K562 (cell line): Measurements from ENCODE around the gene LRRC9. TPM values are rescaled to one million over a fixed set of nuclear protein-coding genes. Genes with fewer than 3 reads are reported as not detected.

Source experiments
- ATAC-seq: fragments of 200-7000 bp; cut with Tn5 transposase; 3 replicates; pipeline ENCODE4 v1.9.1; 2020; ENCODE audit warnings: moderate library complexity
- BruUV-seq: library from RNA; stranded (reverse); fragments of 400-500 nt; replicated peaks from 2 replicates; lab custom pipeline; 2021; lab: Mats Ljungman, UMichigan
- CTCF ChIA-PET: fragments of 300-600 bp; formaldehyde crosslinking; extraction: SDS; loops from one replicate; lab custom pipeline; 2021; ENCODE audit warnings: low intra/inter-chr PET ratio; lab: Yijun Ruan, JAX
- POLR2A ChIA-PET: fragments of 300-600, 350-650 bp; sonication (Branson Sonifier 250); formaldehyde crosslinking; extraction: SDS; loops from one replicate; lab custom pipeline; 2021; ENCODE audit warnings: antibody characterized with exemption, inconsistent platforms; lab: Yijun Ruan, JAX
- DNase-seq, 4 experiments: peaks; one replicate each; pipeline versions ENCODE4 v3.0.0 to v3.0.0-alpha.2; 2011 to 2018; ENCODE audit warnings: low spot score in 3 of 4, mixed read lengths in 3 of 4; ENCODE audit errors: extremely low read depth in 1 of 4
- FAIRE-seq: peaks from 2 replicates; lab custom pipeline; 2011; peaks lifted over from hg19 to GRCh38; lab: Jason Lieb, UNC
- H2AFZ ChIP-seq: 2 replicates; pipeline ENCODE4 v1.6.0; 2011; ENCODE audit warnings: low read depth, low read length, control low read depth, inconsistent platforms
- H3K27ac ChIP-seq: fragments of 200-600 bp; 3 replicates; pipeline ENCODE4 v1.8.0; 2011; ENCODE audit warnings: low read depth, mild to moderate bottlenecking, control low read depth, inconsistent platforms, low read length, moderate library complexity, mixed read lengths; ENCODE audit errors: extremely low read depth
- H3K27me3 ChIP-seq, 2 experiments: fragments of 300-600 bp in 1 of 2; 2 replicates in 1 of 2; 3 replicates in 1 of 2; pipeline versions ENCODE4 v1.6.0 to v1.8.0; 2011; ENCODE audit warnings: inconsistent platforms in 2 of 2, low read length in 2 of 2, mild to moderate bottlenecking in 1 of 2, mixed read lengths in 1 of 2, moderate library complexity in 1 of 2; ENCODE audit not compliant: control insufficient read depth in 2 of 2, insufficient read depth in 2 of 2
- H3K36me3 ChIP-seq: fragments of 300-600 bp; 3 replicates; pipeline ENCODE4 v1.8.0; 2011; ENCODE audit warnings: mild to moderate bottlenecking, low read length, inconsistent platforms; ENCODE audit not compliant: control insufficient read depth, insufficient read depth
- H3K4me1 ChIP-seq, 2 experiments: fragments of 200-600 bp in 1 of 2; replicated peaks in 1 of 2; 2 replicates in 1 of 2; 3 replicates in 1 of 2; pipeline versions ENCODE4 v1.5.1 to v1.8.0; 2011; ENCODE audit warnings: inconsistent platforms in 2 of 2, low read length in 2 of 2, mild to moderate bottlenecking in 1 of 2, mixed read lengths in 1 of 2, moderate library complexity in 1 of 2; ENCODE audit not compliant: control insufficient read depth in 2 of 2, insufficient read depth in 2 of 2
- H3K4me2 ChIP-seq: 2 replicates; pipeline ENCODE4 v1.6.1; 2011; ENCODE audit warnings: low read length, control low read depth, inconsistent platforms, mixed read lengths; ENCODE audit not compliant: insufficient read depth
- H3K4me3 ChIP-seq: fragments of 200-600 bp; sonication (generic), shearing (Covaris generic); 2 replicates; pipeline ENCODE4 v1.5.1; 2016; ENCODE audit warnings: control low read depth, inconsistent platforms
- H3K79me2 ChIP-seq: fragments of 200-600 bp; 3 replicates; pipeline ENCODE4 v1.8.0; 2011; ENCODE audit warnings: low read length, inconsistent platforms; ENCODE audit not compliant: control insufficient read depth, insufficient read depth
- H3K9ac ChIP-seq, 2 experiments: 2 replicates each; pipeline versions ENCODE4 v1.6.0 to v1.6.1; 2011; ENCODE audit warnings: low read depth in 2 of 2, low read length in 2 of 2, control low read depth in 1 of 2, inconsistent platforms in 1 of 2, mild to moderate bottlenecking in 1 of 2, mixed read lengths in 1 of 2; ENCODE audit not compliant: insufficient read depth in 1 of 2
- H3K9me1 ChIP-seq: one replicate; pipeline ENCODE4 v1.6.0; 2011; ENCODE audit warnings: inconsistent platforms, mild to moderate bottlenecking, low read length, moderate library complexity; ENCODE audit not compliant: control insufficient read depth, insufficient read depth
- H3K9me3 ChIP-seq: replicated peaks from 2 replicates; pipeline ENCODE4 v1.5.1; 2011; ENCODE audit warnings: low read depth, low read length, inconsistent platforms; ENCODE audit not compliant: control insufficient read depth, insufficient read depth
- H4K20me1 ChIP-seq: replicated peaks from 2 replicates; pipeline ENCODE4 v1.6.1; 2011; ENCODE audit warnings: low read length, inconsistent platforms, mixed read lengths; ENCODE audit not compliant: control insufficient read depth, insufficient read depth
- BMI1 ChIP-seq: fragments of 150-350 bp; IDR thresholded peaks from 2 replicates; pipeline ENCODE4 v1.6.1; 2014; ENCODE audit warnings: low read length
- E2F5 ChIP-seq: sonication (generic); formaldehyde crosslinking; IDR thresholded peaks from 2 replicates; pipeline ENCODE4 v1.8.0; 2022; ENCODE audit warnings: mild to moderate bottlenecking, missing genetic modification reagents
- FOXJ2 ChIP-seq: fragments of 200-800 bp; sonication (Bioruptor generic); IDR thresholded peaks from 2 replicates; pipeline ENCODE4 v1.6.1; 2016; ENCODE audit warnings: missing genetic modification characterization, missing compliant biosample characterization
- FOXO4 ChIP-seq: fragments of 450-650 bp; formaldehyde crosslinking; IDR thresholded peaks from 2 replicates; pipeline ENCODE4 v1.4.0; 2020; ENCODE audit warnings: mild to moderate bottlenecking, moderate library complexity
- GTF2B ChIP-seq: IDR thresholded peaks from 2 replicates; pipeline ENCODE4 v1.6.1; 2011; ENCODE audit not compliant: insufficient read length; ENCODE audit errors: extremely low read depth
- HDGF ChIP-seq: fragments of 450-650 bp; IDR thresholded peaks from 2 replicates; pipeline ENCODE4 v1.6.1; 2016
- ILF3 ChIP-seq: fragments of 450-650 bp; IDR thresholded peaks from 2 replicates; pipeline ENCODE4 v1.6.1; 2018; ENCODE audit warnings: antibody characterized with exemption, mild to moderate bottlenecking, moderate library complexity, borderline replicate concordance
- MAX ChIP-seq: sonication (generic); formaldehyde crosslinking; IDR thresholded peaks from 2 replicates; pipeline ENCODE4 v1.9.0; 2022; ENCODE audit warnings: mild to moderate bottlenecking, missing genetic modification reagents
- MEIS2 ChIP-seq: fragments of 450-650 bp; IDR thresholded peaks from 2 replicates; pipeline ENCODE4 v1.6.1; 2014; ENCODE audit warnings: mild to moderate bottlenecking; ENCODE audit not compliant: partially characterized antibody
- RFX5 ChIP-seq: IDR thresholded peaks from 2 replicates; pipeline ENCODE4 v1.6.1; 2011; ENCODE audit warnings: low read depth, mild to moderate bottlenecking, improper control_type of control experiment, low read length
- RNF219 ChIP-seq: fragments of 250-450 bp; sonication (Bioruptor Pico); IDR thresholded peaks from 2 replicates; pipeline ENCODE4 v1.5.0; 2022; ENCODE audit warnings: mild to moderate bottlenecking
- SIN3A ChIP-seq, 2 experiments: fragments of 150-350 bp in 1 of 2; IDR thresholded peaks; 2 replicates each; pipeline ENCODE4 v1.6.1; 2011 to 2016; ENCODE audit warnings: borderline replicate concordance in 2 of 2, low read depth in 2 of 2, low read length in 2 of 2, mild to moderate bottlenecking in 2 of 2, moderate library complexity in 2 of 2; ENCODE audit not compliant: control insufficient read depth in 1 of 2
- SMAD1 ChIP-seq: fragments of 150-350 bp; IDR thresholded peaks from 2 replicates; pipeline ENCODE4 v1.6.1; 2014; ENCODE audit warnings: low read length, low read depth; ENCODE audit not compliant: partially characterized antibody
- XRCC3 ChIP-seq: fragments of 450-650 bp; IDR thresholded peaks from 2 replicates; pipeline ENCODE4 v1.6.1; 2017; ENCODE audit warnings: mild to moderate bottlenecking, moderate library complexity
- ZBTB43 ChIP-seq: sonication (generic); formaldehyde crosslinking; IDR thresholded peaks from 2 replicates; pipeline ENCODE4 v1.8.0; 2023; ENCODE audit warnings: mild to moderate bottlenecking, missing genetic modification reagents
- ZNF140 ChIP-seq: fragments of 250-450 bp; sonication (Bioruptor Pico); IDR thresholded peaks from 2 replicates; pipeline ENCODE4 v1.8.0; 2021; ENCODE audit warnings: moderate library complexity, mild to moderate bottlenecking, inconsistent platforms
- ZNF561 ChIP-seq: fragments of 450-650 bp; formaldehyde crosslinking; conservative IDR thresholded peaks from 2 replicates; pipeline ENCODE4 v1.4.0; 2020; ENCODE audit warnings: mild to moderate bottlenecking, moderate library complexity
- WGBS: fragments of 100-300 bp; shearing (Covaris generic); methylation state at CpG from one replicate; pipeline ENCODE4 v1.1.6; 2016; ENCODE audit warnings: low coverage, mixed read lengths; ENCODE audit not compliant: insufficient coverage; ENCODE audit errors: missing lambda C conversion rate; 5-methylcytosine and 5-hydroxymethylcytosine counted together
- in situ Hi-C: fragments of 300-500 bp; cut with MboI; formaldehyde crosslinking; loops from 4 replicates; pipeline ENCODE4 v1.15.0; 2018; ENCODE audit warnings: inconsistent platforms, mixed read lengths
- intact Hi-C: fragments of 100-400 bp; cut with micrococcal nuclease; formaldehyde crosslinking; loops from 2 replicates; pipeline ENCODE4 v1.14.2; 2022
- polyA plus RNA-seq, 8 experiments: library from polyadenylated mRNA; depleted of rRNA in 4 of 8; stranded (reverse) in 5 of 8; unstranded in 3 of 8; fragments of >200 nt; fragmentation: Nextera tagmentation in 2 of 8; fragmentation: Illumina TruSeq in 1 of 8; extraction: Ambion mirVana in 2 of 8; extraction: Trizol in 1 of 8; gene quantifications; 2 replicates each; pipeline versions ENCODE4 v1.2.1 to v1.2.3, GENCODE V29; 2011 to 2014; ENCODE audit warnings: inconsistent platforms in 1 of 8, missing spikeins in 1 of 8
- total RNA-seq, 7 experiments: library from RNA; depleted of rRNA in 6 of 7; stranded (reverse); fragments of >200 nt in 6 of 7; fragmentation: Illumina TruSeq in 2 of 7; extraction: Trizol in 2 of 7; gene quantifications; 2 replicates each; pipeline versions ENCODE4 v1.2.1 to v1.2.3, GENCODE V29; 2011 to 2021; ENCODE audit warnings: low replicate concordance in 1 of 7

The LRRC9 gene
- total and polyA plus RNA-seq, 9 of the 15 experiments (the other 6 are each of a cell fraction or from before 2014, with no cell fraction given), result not detected

GRCh38 chr14:59969319-59969718 is 49.4 kb downstream of the LRRC9 start:
- H3K9me3 ChIP-seq, result no peaks in the 10 kb centered on the region
- no peak for ATAC-seq
- H3K9me1 ChIP-seq, result no peaks in the 10 kb centered on the region
- WGBS, result 0% methylated on average over 2 of the region's 2 CpGs
- intact Hi-C loops, result loop anchor here (5.0 to 10.0 kb wide), 4 partner anchors 95 to 585 kb away; partner anchors contain the start of gene DHRS7
- no peaks in the 10 kb centered on the region for H3K4me1 ChIP-seq
- no peak for DNase-seq
- CTCF ChIA-PET, result no interaction called here
- H3K27me3 ChIP-seq, result no peaks in the 10 kb centered on the region
- in situ Hi-C loops, result loop anchor here (10.0 kb wide), 1 partner anchor 195 kb away; the partner anchor contains the start of gene DHRS7
- H4K20me1 ChIP-seq, result no peaks in the 10 kb centered on the region
- H3K4me3 ChIP-seq, result no peak overlapping the region
- no peak overlapping the region for H3K27ac ChIP-seq
- no peak overlapping the region for H3K4me2 ChIP-seq
- H2AFZ ChIP-seq, result no peak overlapping the region
- POLR2A ChIA-PET, result no interaction called here
- no peaks in the 10 kb centered on the region for H3K79me2 ChIP-seq
- BruUV-seq, result no TSS peak
- H3K36me3 ChIP-seq, result no peaks in the 10 kb centered on the region
- no peak overlapping the region for H3K9ac ChIP-seq
- no peak for FAIRE-seq
- no peak for TF ChIP-seq FOXJ2 (tag)
- no peak for TF ChIP-seq MAX
- no peak for TF ChIP-seq FOXO4 (CRISPR knock-in tag)
- TF ChIP-seq BMI1, result no peak
- TF ChIP-seq ILF3, result no peak
- TF ChIP-seq RFX5, result no peak
- TF ChIP-seq ZNF140 (CRISPR knock-in tag), result no peak
- no peak for TF ChIP-seq RNF219
- TF ChIP-seq XRCC3, result no peak
- no peak for TF ChIP-seq E2F5 (CRISPR knock-in tag)
- no peak for TF ChIP-seq ZBTB43 (CRISPR knock-in tag)
- no peak for TF ChIP-seq HDGF
- TF ChIP-seq MEIS2, result no peak
- TF ChIP-seq GTF2B, result no peak
- no peak for TF ChIP-seq ZNF561
- no peak for TF ChIP-seq SIN3A (IDR thresholded peaks at IDR 0.05; ENCODE audit: borderline replicate concordance in 2 of 2, control insufficient read depth in 1 of 2, low read depth in 2 of 2, low read length in 2 of 2)
- no peak for TF ChIP-seq SMAD1
